Left colon (tissue), 2 donors: ENCODE data around the gene EN1. TPM values are rescaled to one million over a fixed set of nuclear protein-coding genes. Genes with fewer than 3 reads are reported as not detected.

Experiments used
- ATAC-seq: fragments of 200-7000 bp; cut with Tn5 transposase; one replicate; pipeline ENCODE4 v1.9.1; 2020; ENCODE audit warnings: mild to moderate bottlenecking, moderate library complexity
- DNase-seq, 2 donors: peaks; one replicate each; pipeline ENCODE4 v3.0.0-alpha.2; 2020
- intact Hi-C, 2 donors: fragments of 100-400 bp; cut with DNase I in 1 of 2; cut with micrococcal nuclease in 1 of 2; formaldehyde crosslinking; loops; one replicate each; pipeline versions ENCODE4 v1.11.2 to v1.14.0; 2022; cut with DNase I, micrococcal nuclease
- total RNA-seq, 2 donors: library from RNA; stranded (reverse); fragmentation: NEBNext Ultra II Directional; extraction: Animal tissue kit (Norgen Biotek cat#: 25700); gene quantifications; one replicate each; pipeline ENCODE4 v1.2.1, GENCODE V29; 2021
- donor health status: DM: no; HTN: no; CAD: no.
- donor health status: DM: yes; HTN: yes; CAD: no.

EN1 gene
- total RNA-seq, 2 donors from 2014 or later, result not detected

DNA sequence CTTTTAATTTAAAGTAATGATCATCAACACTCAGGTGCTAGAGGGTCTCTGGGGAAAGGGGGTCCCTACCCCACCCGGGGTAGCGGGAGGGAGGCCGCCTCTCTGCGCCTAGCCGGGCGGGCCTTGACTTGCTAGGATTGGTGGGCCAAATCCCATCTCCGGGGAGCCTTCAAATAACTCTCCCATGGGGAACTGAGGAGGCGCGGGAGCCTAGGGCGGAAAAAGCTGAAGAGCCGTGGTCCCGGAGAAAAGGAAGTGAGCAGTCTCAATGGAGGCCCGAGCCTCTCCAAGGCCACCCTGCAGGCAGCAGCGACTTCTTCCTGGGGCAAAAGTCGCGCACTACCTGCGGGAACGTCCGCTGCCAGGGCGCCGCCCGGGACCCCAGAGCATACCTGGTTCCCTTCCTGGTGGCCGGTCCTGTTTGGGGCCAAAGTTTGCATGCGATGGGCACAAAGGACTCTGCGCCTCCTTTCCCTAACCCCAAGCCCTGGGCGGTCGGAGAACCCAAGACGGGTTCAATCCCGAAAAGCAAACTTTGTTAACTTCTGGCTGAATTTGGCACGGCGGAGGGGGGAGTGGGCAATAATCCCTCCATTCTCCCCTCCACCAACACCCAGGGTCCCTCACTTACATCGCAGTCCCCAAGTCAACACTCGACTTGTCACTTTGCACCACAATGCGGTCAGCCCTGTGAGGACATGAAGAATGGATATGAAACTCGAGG is 13.6 kb downstream of the EN1 start:
- no peak for DNase-seq
- no peak for ATAC-seq
- intact Hi-C loops, result no loop called here

DNA sequence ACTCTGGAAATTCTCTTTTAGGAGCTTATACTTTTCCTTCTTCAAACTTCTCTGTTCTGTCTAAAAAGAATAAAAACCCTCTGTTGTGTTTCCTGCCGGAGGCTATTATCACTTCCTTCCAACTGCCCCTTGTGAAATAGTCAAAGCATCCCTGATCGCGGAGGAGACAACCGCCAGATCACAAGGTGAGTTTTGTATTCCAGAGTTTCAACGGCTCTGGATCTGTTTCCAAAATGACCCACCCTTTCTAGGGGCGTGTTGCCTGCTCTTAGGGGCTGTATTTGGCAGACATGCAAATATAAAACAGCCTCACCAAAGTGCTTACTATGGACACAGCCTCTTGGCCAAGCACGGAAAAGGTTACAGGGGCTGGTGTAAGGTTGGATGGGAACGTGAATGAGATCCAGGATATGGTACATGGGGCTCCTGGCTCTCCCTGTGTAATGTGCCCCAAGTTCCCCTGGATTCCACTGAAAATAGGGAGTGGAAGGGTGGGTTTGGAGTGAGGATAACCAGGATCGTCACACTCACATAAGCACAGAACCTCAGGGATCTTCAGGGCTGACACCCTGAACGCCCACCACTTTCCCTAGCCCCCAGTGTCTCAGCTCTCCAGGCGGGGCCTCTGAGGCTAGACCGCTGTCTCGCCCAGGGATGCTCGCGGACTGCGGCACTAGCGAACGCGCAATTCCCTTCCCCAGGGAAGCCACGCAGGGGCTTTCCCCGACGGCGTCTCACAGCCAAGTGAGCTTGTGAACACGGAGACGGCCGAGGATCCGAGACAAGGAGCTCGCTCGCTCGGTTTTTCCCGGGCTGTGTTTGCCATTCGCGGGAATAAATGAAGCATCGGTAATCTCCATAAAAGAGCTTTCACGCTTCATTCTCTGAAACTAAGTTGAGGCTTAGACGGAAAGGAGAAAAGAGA is 14.4 kb downstream of the EN1 start:
- intact Hi-C loops, result no loop called here
- no peak for ATAC-seq
- no peak for DNase-seq

DNA sequence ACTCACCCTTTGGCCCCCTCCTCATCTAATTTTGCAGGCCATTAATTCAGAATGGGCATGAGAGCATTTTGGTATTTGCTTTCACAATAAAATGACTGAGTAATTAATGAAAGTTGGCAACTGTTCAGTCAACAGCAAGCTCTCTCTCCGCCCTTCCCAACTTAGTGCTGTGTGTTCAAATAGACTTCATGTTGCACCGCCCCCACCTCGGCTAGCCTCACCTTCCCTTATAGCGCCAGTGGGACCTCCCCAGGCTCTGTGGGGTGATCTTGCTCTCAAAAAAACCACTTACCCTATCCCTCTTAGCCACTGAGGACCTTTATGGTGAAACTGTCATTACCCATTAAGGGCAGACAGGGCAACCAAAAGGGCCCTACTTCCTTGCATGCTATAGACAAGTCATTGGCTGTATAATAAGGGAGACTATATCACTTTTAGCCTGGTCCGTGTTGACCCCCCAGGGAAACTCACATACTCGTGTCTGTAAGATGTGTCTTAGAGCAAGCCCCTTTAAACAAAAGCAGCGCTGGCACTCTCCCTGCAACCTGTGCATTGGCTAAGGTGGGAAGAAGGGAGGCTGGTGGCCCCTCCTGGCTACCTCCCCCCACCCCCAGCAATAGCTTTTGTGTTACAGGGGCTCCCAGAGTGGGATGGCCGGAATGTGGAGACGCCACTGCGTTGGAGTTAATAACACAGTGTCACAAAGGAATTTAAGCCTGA is 15.2 kb downstream of the EN1 start:
- intact Hi-C loops, result no loop called here
- ATAC-seq (no peak), DNase-seq (no peak)

- ATAC-seq (no peak), DNase-seq (no peak)
- intact Hi-C loops, result no loop called here
Observed at GRCh38 chr2:118830881-118831280, 16.6 kb downstream of the EN1 start.

GRCh38 chr2:118830118-118830517 is 17.3 kb downstream of the EN1 start:
- DNase-seq (no peak), ATAC-seq (no peak)
- intact Hi-C loops, result no loop called here

GRCh38 chr2:118826093-118826492 is 21.4 kb downstream of the EN1 start:
- DNase-seq (no peak), ATAC-seq (no peak)
- intact Hi-C loops, result no loop called here

GRCh38 chr2:118823633-118824032 is 23.8 kb downstream of the EN1 start:
- no peak for DNase-seq
- intact Hi-C loops, result no loop called here
- no peak for ATAC-seq

DNA sequence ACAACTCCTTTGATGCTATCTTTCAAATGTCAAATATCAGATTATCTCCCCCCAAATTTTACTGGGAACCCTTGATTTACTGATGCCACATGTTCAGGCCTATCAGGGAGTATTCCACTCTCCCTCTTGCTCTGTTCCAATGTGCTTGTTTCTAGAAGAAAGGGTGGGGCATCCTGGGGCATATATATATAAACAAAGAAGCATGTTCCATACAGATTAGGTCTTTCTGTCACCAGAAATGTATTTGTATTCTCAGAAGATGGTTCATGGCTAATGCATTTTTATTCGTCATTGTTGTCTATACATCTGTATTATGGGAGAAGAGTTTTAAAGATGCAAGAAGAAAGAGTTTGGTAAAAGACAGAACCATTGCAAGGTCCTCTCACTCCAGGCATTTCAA is 24.9 kb downstream of the EN1 start:
- intact Hi-C loops, result no loop called here
- ATAC-seq (no peak), DNase-seq (no peak)

DNA sequence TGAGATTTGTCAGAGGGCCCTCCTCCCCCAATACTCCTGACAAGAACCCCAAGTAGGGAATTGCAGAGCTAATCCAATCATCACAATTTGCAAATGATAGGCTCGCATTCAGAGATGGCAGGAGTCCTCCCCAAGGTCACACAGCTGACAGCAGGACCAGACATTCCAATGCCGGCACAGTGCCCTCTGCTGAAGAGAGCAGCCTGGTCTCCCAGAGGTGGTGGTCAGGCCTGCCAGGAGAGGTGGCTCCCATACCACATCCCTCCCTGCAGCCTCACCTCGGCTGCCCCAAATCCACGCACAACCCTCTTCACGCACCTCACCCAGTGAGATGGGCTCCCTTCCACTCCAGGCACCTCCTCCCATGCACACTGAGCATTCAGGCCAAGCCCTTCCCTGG is 25.4 kb downstream of the EN1 start:
- DNase-seq (no peak), ATAC-seq (no peak)
- intact Hi-C loops, result no loop called here

DNA sequence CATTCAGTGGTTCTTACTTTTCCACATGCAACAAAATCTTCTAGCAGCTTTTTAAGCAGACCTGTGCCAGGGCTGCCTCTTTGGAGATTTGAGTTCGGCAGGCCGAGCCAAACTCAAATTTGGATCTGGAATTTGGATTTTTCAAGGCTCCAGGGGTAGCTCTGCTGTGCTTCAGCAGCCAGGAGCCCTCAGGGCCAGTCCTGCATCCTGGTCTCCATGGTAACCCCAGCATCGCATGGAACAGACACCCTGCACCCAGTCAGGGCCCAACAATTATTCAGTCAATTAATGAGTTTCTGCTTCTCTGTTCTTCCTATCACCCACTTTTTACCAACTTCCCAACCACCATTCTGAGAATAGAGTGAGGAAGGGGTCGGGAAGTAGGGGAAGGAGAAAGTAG is 30.0 kb downstream of the EN1 start:
- intact Hi-C loops, result no loop called here
- DNase-seq, result no peak
- no peak for ATAC-seq

DNA sequence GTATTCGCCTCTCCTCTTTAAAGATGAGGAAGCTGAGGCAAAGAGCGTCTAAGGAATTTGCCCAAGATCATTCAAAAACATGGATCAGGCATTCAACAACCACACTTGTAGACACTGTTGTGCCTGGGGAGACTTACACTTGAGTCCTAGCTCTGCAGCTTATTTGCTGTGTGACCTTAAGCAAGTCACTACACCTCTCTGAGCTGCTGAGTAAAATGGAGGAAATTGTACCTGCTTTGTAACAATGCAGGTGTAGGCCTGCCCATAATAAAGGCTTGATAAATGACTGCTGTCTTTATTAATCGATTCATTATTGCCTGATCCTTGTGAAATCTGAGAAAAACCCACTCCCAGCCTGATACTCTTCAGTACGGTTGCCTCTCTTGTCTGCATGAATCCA is 30.8 kb downstream of the EN1 start:
- no peak for ATAC-seq
- intact Hi-C loops, result no loop called here
- no peak for DNase-seq

- DNase-seq (no peak), ATAC-seq (no peak)
- intact Hi-C loops, result no loop called here
Observed at GRCh38 chr2:118815731-118816130, 31.7 kb downstream of the EN1 start.

- ATAC-seq, result no peak
- no peak for DNase-seq
- intact Hi-C loops, result no loop called here
Observed at GRCh38 chr2:118815314-118815713, 32.1 kb downstream of the EN1 start.

- intact Hi-C loops, result no loop called here
- ATAC-seq, result no peak
- DNase-seq, result no peak
Observed at GRCh38 chr2:118814368-118814767, 33.1 kb downstream of the EN1 start.

- DNase-seq (no peak), ATAC-seq (no peak)
- intact Hi-C loops, result no loop called here
Observed at GRCh38 chr2:118813601-118814339, 33.7 kb downstream of the EN1 start.

- DNase-seq, result no peak
- intact Hi-C loops, result no loop called here
- ATAC-seq, result no peak
Observed at GRCh38 chr2:118813111-118813510, 34.3 kb downstream of the EN1 start.

- no peak for DNase-seq
- no peak for ATAC-seq
- intact Hi-C loops, result no loop called here
Observed at GRCh38 chr2:118812552-118812951, 34.9 kb downstream of the EN1 start.

GRCh38 chr2:118811514-118812115 is 35.8 kb downstream of the EN1 start:
- DNase-seq (no peak), ATAC-seq (no peak)
- intact Hi-C loops, result no loop called here

DNA sequence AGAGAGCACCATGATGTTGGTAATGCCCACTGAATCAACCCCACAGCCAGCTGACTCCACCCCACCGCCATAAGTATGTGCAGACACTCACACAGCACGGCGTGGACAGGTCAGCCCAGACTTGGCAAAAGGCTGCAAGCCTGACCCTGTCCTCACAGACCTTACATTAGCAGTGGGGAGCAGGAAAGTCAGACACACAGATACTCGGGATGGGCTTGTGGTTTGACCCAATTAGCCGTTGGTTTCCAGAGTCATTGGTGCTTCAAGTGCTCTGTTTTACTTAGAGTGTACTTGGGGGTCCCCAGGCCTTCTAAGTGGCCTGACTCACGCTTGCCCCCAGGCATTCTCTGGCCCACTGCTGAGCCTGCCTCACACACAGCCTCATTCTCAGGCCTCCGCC is 36.7 kb downstream of the EN1 start:
- DNase-seq, result no peak
- no peak for ATAC-seq
- intact Hi-C loops, result no loop called here
